Neuronal stem cell (in vitro differentiated cells): ENCODE results near the gene MBTPS1.

Experiments
- DNase-seq: peaks from one replicate; pipeline ENCODE4 v3.0.0-alpha.2; 2013; ENCODE audit warnings: low spot score
- H2AFZ ChIP-seq: one replicate; pipeline ENCODE4 v1.6.1; 2013; ENCODE audit warnings: mild to moderate bottlenecking, low read length, inconsistent platforms
- H2AK5ac ChIP-seq: 2 replicates; pipeline ENCODE4 v1.6.1; 2013; ENCODE audit warnings: low read depth, mild to moderate bottlenecking, inconsistent platforms, low read length, moderate library complexity, mixed read lengths
- H2BK120ac ChIP-seq: 2 replicates; pipeline ENCODE4 v1.6.1; 2013; ENCODE audit warnings: low read depth, mild to moderate bottlenecking, inconsistent platforms, low read length, moderate library complexity, mixed read lengths
- H2BK12ac ChIP-seq: one replicate; pipeline ENCODE4 v1.6.1; 2013; ENCODE audit warnings: low read length, inconsistent platforms
- H2BK15ac ChIP-seq: 2 replicates; pipeline ENCODE4 v1.6.1; 2013; ENCODE audit warnings: mild to moderate bottlenecking, low read length, inconsistent platforms, mixed read lengths
- H2BK5ac ChIP-seq: one replicate; pipeline ENCODE4 v1.6.1; 2013; ENCODE audit warnings: inconsistent platforms, mild to moderate bottlenecking, low read length, moderate library complexity
- H3K14ac ChIP-seq: one replicate; pipeline ENCODE4 v1.6.1; 2013; ENCODE audit warnings: low read length, inconsistent platforms
- H3K18ac ChIP-seq: 2 replicates; pipeline ENCODE4 v1.6.1; 2013; ENCODE audit warnings: low read length, inconsistent platforms
- H3K23ac ChIP-seq: 2 replicates; pipeline ENCODE4 v1.6.1; 2013; ENCODE audit warnings: low read depth, mild to moderate bottlenecking, mixed read lengths, low read length, inconsistent platforms; ENCODE audit not compliant: poor library complexity
- H3K27ac ChIP-seq: replicated peaks from 3 replicates; pipeline ENCODE4 v1.5.1; 2013; ENCODE audit warnings: low read length, inconsistent platforms
- H3K27me3 ChIP-seq, 3 experiments: 2 replicates each; pipeline ENCODE4 v1.6.1; 2013; ENCODE audit warnings: low read length in 3 of 3, mild to moderate bottlenecking in 2 of 3, inconsistent platforms in 1 of 3, low read depth in 1 of 3, mixed read lengths in 1 of 3, moderate library complexity in 1 of 3; ENCODE audit not compliant: control insufficient read depth in 3 of 3, insufficient read depth in 3 of 3
- H3K36me3 ChIP-seq, 2 donors: replicated peaks in 1 of 2; 2 replicates each; pipeline ENCODE4 v1.6.1; 2013; ENCODE audit warnings: low read length in 2 of 2; ENCODE audit not compliant: control insufficient read depth in 2 of 2, insufficient read depth in 2 of 2
- H3K4ac ChIP-seq: 2 replicates; pipeline ENCODE4 v1.6.1; 2013; ENCODE audit warnings: inconsistent platforms, mild to moderate bottlenecking, low read length, moderate library complexity
- H3K4me1 ChIP-seq, 2 donors: 1 replicate in 1 of 2; 2 replicates in 1 of 2; pipeline ENCODE4 v1.6.1; 2013; ENCODE audit warnings: low read length in 2 of 2, low read depth in 1 of 2; ENCODE audit not compliant: control insufficient read depth in 2 of 2, insufficient read depth in 1 of 2
- H3K4me2 ChIP-seq: one replicate; pipeline ENCODE4 v1.6.1; 2013; ENCODE audit warnings: mild to moderate bottlenecking, low read length, inconsistent platforms; ENCODE audit not compliant: insufficient read depth, poor library complexity, severe bottlenecking
- H3K4me3 ChIP-seq, 2 donors: 2 replicates each; pipeline ENCODE4 v1.5.1; 2013; ENCODE audit warnings: low read length in 2 of 2, mild to moderate bottlenecking in 2 of 2, inconsistent platforms in 1 of 2, moderate library complexity in 1 of 2
- H3K79me1 ChIP-seq: one replicate; pipeline ENCODE4 v1.6.1; 2013; ENCODE audit warnings: low read depth, mild to moderate bottlenecking, inconsistent platforms, low read length, moderate library complexity
- H3K9ac ChIP-seq: one replicate; pipeline ENCODE4 v1.6.1; 2013; ENCODE audit warnings: mild to moderate bottlenecking, low read depth, low read length, inconsistent platforms; ENCODE audit not compliant: poor library complexity
- H3K9me3 ChIP-seq, 2 donors: replicated peaks in 1 of 2; 2 replicates each; pipeline versions ENCODE3 to v1.6.1; 2013; ENCODE audit warnings: low read length in 2 of 2, mild to moderate bottlenecking in 2 of 2, inconsistent platforms in 1 of 2, low read depth in 1 of 2, mixed read lengths in 1 of 2, moderate library complexity in 1 of 2; ENCODE audit not compliant: control insufficient read depth in 2 of 2, insufficient read depth in 1 of 2
- H4K8ac ChIP-seq: one replicate; pipeline ENCODE4 v1.6.1; 2013; ENCODE audit warnings: low read depth, mild to moderate bottlenecking, inconsistent platforms, low read length, moderate library complexity
- H4K91ac ChIP-seq: one replicate; pipeline ENCODE4 v1.6.1; 2013; ENCODE audit warnings: low read length, low read depth, mild to moderate bottlenecking, inconsistent platforms; ENCODE audit not compliant: poor library complexity
- WGBS, 2 donors: extraction: QIAGEN DNeasy Blood & Tissue Kit; methylation state at CpG; one replicate each; pipeline ENCODE4 v1.1.7; 2013; ENCODE audit warnings: missing lambda C conversion rate in 2 of 2, mixed read lengths in 1 of 2; ENCODE audit not compliant: insufficient read length in 2 of 2, insufficient replicate concordance in 1 of 2; ENCODE audit errors: extremely low coverage in 2 of 2; 5-methylcytosine and 5-hydroxymethylcytosine counted together

MBTPS1 gene

DNA sequence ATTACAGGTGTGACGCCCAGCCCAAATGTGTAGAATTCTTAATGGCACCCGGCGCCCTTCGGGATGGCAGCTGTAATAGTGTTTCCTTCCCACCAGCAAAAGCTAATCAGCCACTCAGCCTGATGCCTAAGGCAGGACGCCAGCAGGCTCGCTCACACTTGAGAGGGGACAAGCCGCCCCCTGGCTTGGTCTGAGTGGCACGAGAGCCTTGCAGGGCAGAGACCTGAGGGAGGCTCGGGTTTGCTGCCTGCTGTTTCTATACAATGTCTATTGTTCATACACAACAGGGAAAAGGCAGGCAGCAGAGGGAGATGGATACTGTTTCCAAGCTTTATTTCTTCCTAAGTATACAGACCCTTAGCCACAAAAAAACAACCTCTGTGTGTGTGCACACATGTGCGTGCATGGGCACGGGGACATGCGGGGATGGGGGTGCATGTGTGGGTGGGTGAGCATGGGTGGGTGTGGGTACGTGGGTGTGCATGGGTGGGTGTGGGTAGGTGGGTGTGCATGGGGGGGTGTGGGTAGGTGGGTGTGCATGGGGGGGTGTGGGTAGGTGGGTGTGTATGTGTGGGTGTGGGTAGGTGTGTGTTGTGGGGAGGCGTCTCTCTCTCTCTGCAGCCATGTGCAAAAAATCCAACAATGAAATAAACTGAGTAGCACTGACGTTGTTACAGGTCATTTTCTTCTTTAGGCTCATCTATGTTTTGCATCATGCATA is 84.1 kb downstream of the MBTPS1 start:
- no CpG with 5 or more reads among the region's 15 CpGs for WGBS, 2 donors
- no peak overlapping the region for H3K27ac ChIP-seq
- no peak overlapping the region for H2BK120ac ChIP-seq
- no peak overlapping the region for H4K91ac ChIP-seq
- H3K9me3 ChIP-seq, result peaks cover 0 to 9% of the 10 kb centered on the region in 2 donors
- no peak overlapping the region for H2BK12ac ChIP-seq
- no peak overlapping the region for H3K4ac ChIP-seq
- H3K79me1 ChIP-seq, result no peaks in the 10 kb centered on the region
- H3K9ac ChIP-seq, result peak overlapping the region; percentile 30
- H2BK15ac ChIP-seq, result no peak overlapping the region
- no peaks in the 10 kb centered on the region for H3K36me3 ChIP-seq
- no peak overlapping the region for H4K8ac ChIP-seq
- H3K4me1 ChIP-seq, result peaks cover 14 to 16% of the 10 kb centered on the region in 2 donors
- H2BK5ac ChIP-seq, result no peak overlapping the region
- no peak overlapping the region for H3K4me3 ChIP-seq
- no peak overlapping the region for H3K23ac ChIP-seq
- H2AK5ac ChIP-seq, result no peak overlapping the region
- DNase-seq, result peak; percentile 48
- no peaks in the 10 kb centered on the region for H3K27me3 ChIP-seq
- H3K14ac ChIP-seq, result no peak overlapping the region
- H2AFZ ChIP-seq, result no peak overlapping the region
- H3K18ac ChIP-seq, result no peak overlapping the region
- peak overlapping the region; percentile 26 for H3K4me2 ChIP-seq

DNA sequence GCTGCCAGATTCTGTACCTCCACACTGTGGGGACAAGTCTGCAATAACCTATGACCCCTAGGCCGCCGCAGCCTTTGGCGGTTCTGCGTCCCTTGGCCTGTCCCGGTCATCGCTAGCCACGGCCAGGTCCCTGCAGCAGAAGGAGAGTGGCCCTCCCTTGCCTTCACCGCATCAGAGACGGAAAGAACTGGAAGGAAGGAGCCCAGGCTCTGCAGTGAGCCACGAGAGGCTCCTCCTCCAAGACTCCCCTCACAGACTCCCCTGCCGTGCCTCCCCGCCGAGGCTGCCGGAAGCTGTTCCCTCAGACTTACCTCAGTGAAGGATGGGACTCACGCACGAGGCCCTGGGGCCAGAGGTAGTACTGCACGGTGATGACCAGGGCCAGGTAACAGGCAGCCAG is 85.2 kb downstream of the MBTPS1 start:
- Histone ChIP-seq H3K36me3 (no peaks in the 10 kb centered on the region), H3K9me3 (peaks cover 0 to 7% of the 10 kb centered on the region in 2 donors), H2BK120ac (peak overlapping the region; percentile 68), H3K27me3 (no peaks in the 10 kb centered on the region), H2BK12ac (peak overlapping the region; percentile 96), H2AFZ (no peak overlapping the region), H2BK15ac (peak overlapping the region; percentile 98), H3K79me1 (no peaks in the 10 kb centered on the region), H3K9ac (peak overlapping the region; percentile 30), H3K4me1 (peaks cover 21 to 22% of the 10 kb centered on the region in 2 donors), H3K14ac (peak overlapping the region; percentile 84), H3K4ac (peak overlapping the region; percentile 46), H2BK5ac (no peak overlapping the region), H4K8ac (peak overlapping the region; percentile 86), H2AK5ac (peak overlapping the region; percentile 98), H3K4me2 (no peak overlapping the region), H3K4me3 (no peak overlapping the region), H3K23ac (peak overlapping the region; percentile 21), H3K27ac (no peak overlapping the region), H4K91ac (peak overlapping the region; percentile 22), H3K18ac (peak overlapping the region; percentile 91)
- no CpG with 5 or more reads among the region's 17 CpGs for WGBS, 2 donors
- DNase-seq, result no peak

DNA sequence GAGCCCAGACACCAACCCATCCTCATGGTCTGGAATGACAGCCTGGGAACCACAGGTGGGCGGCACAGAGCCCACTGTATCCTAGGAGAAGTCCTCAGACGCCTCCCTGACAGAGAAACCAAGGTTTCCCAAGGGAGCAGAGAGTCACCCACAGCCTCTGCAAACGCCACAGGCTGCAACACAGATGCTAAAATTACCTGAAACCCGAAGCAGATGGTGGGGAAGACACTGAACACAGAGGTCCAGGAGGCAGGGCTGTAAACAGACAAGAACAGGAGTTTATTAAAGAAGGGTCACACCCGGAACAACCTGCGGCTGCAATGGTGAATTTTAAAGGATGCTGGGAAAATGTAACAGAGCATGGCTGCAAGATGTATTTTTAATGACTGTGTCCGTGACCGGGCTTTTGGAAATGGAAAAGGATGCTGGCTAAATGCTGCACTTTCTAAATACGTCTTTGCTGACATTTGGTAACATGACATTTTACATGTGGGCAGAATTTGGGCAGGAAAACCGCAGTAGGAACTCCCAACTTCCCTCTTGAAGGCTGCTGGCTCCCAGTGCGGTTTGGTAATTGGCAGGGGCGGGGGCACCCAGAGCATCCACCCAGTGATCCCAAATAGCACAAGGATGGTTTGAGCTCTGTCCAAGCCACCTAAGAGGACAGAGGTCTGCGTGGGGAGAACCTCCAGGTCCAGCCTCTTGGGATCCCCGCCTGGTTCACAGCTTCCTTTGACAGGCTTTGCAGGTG is 87.3 kb downstream of the MBTPS1 start:
- Histone ChIP-seq H3K23ac (no peak overlapping the region), H2AFZ (no peak overlapping the region), H2AK5ac (peak overlapping the region; percentile 62), H3K4ac (no peak overlapping the region), H3K27ac (no peak overlapping the region), H3K4me1 (peaks cover 21 to 22% of the 10 kb centered on the region in 2 donors), H2BK15ac (peak overlapping the region; percentile 83), H3K27me3 (no peaks in the 10 kb centered on the region), H4K8ac (no peak overlapping the region), H2BK120ac (no peak overlapping the region), H3K4me2 (no peak overlapping the region), H3K9ac (no peak overlapping the region), H3K18ac (no peak overlapping the region), H3K36me3 (no peaks in the 10 kb centered on the region), H3K9me3 (peaks cover 0 to 5% of the 10 kb centered on the region in 2 donors), H3K14ac (no peak overlapping the region), H2BK5ac (no peak overlapping the region), H3K4me3 (no peak overlapping the region), H2BK12ac (no peak overlapping the region), H3K79me1 (no peaks in the 10 kb centered on the region), H4K91ac (no peak overlapping the region)
- no CpG with 5 or more reads among the region's 14 CpGs for WGBS, 2 donors
- no peak for DNase-seq

DNA sequence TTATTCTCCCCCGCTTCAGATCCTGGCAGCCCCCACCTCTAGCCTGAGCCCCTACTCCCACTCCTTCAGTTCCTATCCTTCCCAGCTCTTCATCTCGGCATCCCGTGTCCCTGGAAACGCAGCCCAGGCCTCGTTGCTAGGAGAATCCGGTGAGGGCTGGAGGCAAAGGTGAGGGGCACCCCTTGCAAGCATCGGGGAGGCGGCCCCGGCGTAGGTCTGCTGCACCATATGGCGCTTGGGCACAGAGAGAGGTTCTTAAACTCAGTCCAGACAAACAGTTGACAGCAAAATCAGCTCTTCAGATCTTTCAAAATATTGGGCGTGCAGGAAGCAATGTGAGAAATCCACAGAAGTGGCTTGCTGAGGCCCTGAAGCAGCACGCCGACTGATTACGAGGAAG is 89.1 kb downstream of the MBTPS1 start:
- Histone ChIP-seq H2BK5ac (no peak overlapping the region), H3K4me1 (peaks cover 19 to 21% of the 10 kb centered on the region in 2 donors), H3K4me2 (no peak overlapping the region), H4K91ac (no peak overlapping the region), H3K9me3 (peaks cover 0 to 3% of the 10 kb centered on the region in 2 donors), H3K27ac (no peak overlapping the region), H2BK15ac (peak overlapping the region; percentile 82), H3K9ac (no peak overlapping the region), H3K18ac (peak overlapping the region; percentile 71), H2AK5ac (peak overlapping the region; percentile 77), H3K27me3 (no peaks in the 10 kb centered on the region), H2BK12ac (no peak overlapping the region), H3K4ac (no peak overlapping the region), H3K23ac (no peak overlapping the region), H3K79me1 (no peaks in the 10 kb centered on the region), H3K14ac (no peak overlapping the region), H3K4me3 (no peak overlapping the region), H2BK120ac (no peak overlapping the region), H3K36me3 (no peaks in the 10 kb centered on the region), H2AFZ (peak overlapping the region; percentile 60), H4K8ac (peak overlapping the region; percentile 84)
- WGBS, 2 donors, result no CpG with 5 or more reads among the region's 15 CpGs
- DNase-seq, result no peak
